GM19023 (cell line): ENCODE data around the gene PNRC2.
A peak's percentile ranks its signal among the peaks of the same experiment; 100 is the strongest.
"Not testable (repeated sequence)": the region's sequence is repeated elsewhere in the genome, so short reads cannot be mapped to it uniquely, and the experiment has no call there.

Experiments
- ATAC-seq: cut with Tn5 transposase; IDR thresholded peaks from one replicate; pipeline ENCODE4 v1.9.1; 2021; ENCODE audit warnings: mild to moderate bottlenecking, moderate library complexity; ENCODE audit not compliant: unreplicated experiment

The PNRC2 gene

GRCh38 chr1:23947366-23947765, 12.3 kb upstream of the PNRC2 start:
- no peak for ATAC-seq

GRCh38 chr1:23953020-23953419, 6.6 kb upstream of the PNRC2 start:
- ATAC-seq = no peak

- no peak for ATAC-seq
These were observed 2.5 kb upstream of the PNRC2 start for GRCh38 chr1:23957096-23957495.

DNA sequence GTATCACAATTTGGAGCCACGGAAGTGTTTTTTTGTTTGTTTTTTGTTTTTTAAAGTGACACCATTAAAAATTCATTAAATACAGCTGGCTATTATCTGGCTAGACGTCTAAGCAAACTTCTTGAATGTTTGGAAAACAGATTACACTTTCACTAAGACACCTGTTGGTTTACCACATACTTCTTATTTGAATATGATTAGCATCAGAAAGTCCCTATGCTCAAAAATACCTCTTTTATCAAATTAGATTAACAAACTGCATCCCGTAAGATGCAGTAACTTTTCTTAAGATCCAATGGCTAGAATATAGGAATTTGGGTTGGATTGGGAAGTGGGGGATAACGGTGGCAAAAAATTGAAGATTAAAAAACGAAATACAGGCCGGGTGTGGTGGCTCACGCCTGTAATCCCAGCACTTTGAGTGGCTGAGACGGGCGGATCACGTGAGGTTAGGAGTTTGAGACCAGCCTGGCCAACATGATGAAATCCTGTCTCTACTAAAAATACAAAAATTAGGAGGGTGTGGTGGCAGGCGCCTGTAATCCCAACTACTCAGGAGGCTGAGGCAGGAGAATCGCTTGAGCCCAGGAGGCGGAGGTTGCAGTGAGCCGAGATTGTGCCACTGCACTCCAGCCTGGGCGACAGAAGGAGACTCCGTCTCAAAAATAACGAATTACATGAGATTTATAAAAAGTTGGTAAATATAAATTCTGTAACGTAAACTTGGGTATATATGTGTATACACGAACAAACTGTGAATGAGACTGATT, 1.4 kb upstream of the PNRC2 start:
- ATAC-seq = not testable (repeated sequence)

DNA sequence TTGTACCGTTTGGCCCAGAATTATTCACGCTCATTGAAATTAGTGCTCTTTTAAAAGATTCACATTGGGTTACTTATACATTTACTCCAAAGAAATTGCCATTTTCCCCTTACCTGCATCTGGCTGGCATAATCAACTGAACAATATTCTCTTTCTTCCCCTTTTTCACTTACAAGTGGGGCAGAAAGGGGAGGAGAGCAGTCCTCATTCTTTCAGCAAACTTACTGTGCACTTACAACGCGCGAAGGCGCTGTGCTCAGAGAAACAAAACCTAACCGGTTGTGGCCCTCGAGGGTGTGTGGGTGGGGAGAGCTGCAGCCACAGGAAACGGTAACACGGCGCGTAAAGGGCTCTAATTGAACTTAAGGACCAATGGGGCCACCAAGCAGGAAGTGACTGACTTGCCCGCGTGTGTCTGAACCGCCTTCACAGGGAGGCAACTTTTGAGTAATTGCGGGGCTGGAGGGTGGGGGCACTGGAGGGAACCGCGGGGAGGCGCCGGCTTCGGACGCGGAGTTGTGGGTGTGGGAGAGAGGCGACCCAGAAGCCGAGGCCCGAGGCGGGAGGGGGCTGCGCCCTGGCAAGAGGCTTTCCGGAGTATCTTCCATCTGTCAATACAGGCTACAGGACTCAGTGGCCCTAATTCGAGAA, 693 bp upstream of the PNRC2 start:
- ATAC-seq = peak; percentile 64

DNA sequence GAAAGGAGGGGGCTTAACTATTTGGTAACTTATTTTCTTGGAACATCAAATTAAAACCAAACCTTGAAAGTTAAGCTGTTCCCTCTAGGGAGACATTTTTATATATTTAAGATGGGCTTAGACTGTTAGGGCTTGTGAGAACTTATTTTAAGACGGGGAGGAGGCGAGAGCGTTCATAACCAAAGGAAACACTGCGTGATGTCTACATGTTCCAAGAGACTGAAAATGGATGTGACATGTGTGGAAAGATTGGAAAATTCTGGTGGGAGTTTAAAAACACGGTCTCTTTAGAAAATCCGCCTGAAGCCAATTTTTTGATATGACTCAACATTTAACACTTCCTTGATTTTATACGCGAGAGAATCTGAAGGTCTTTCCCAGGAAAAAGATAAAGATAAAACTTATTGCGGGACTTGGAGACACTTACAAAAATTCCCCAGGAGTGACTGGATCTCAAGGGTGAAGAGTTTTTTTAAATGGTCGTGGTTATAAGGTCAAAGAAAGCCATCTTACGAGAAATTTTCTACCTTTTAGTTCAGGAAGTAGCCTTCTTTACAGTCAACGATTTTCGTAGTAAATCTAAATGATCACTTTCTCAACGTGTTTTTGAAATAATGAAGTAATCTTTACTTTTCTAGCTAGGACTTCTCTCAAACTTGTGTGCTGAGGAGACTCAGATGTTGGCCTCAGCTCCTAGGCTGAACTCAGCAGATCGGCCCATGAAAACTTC, 828 bp downstream of the PNRC2 start:
- no peak for ATAC-seq

DNA sequence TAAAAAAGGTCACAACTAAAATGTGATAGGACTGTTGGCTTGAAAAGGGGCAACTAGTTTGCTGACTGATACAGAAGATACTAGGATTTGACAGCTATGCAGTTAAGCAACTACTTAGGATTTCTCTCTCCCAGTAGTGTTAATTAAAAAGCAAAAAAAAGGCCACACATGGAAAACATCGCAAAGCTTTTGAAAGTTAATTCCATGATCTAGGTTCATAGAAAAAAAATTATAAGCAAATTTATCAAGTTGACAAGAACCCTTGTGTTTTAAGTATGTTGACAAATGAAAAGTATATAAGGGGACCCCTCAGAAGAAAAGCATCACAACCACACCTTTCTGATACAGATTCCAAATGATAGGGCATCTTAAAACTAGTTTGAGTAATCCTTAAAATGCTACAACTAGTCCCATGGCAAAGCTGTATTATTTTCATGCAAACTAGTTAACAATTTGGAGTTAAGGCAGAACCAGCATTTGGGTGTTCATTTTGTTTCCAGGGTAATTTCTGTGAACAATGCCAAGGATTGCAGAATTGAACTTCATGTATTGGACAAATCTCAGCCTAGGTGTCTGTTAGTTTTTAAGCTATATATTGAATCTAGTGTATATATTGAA, 4.1 kb downstream of the PNRC2 start:
- no peak for ATAC-seq

GRCh38 chr1:23964235-23964668, 4.6 kb downstream of the PNRC2 start:
- ATAC-seq = no peak

- ATAC-seq = no peak
These were observed 5.4 kb downstream of the PNRC2 start for GRCh38 chr1:23964790-23965740.

DNA sequence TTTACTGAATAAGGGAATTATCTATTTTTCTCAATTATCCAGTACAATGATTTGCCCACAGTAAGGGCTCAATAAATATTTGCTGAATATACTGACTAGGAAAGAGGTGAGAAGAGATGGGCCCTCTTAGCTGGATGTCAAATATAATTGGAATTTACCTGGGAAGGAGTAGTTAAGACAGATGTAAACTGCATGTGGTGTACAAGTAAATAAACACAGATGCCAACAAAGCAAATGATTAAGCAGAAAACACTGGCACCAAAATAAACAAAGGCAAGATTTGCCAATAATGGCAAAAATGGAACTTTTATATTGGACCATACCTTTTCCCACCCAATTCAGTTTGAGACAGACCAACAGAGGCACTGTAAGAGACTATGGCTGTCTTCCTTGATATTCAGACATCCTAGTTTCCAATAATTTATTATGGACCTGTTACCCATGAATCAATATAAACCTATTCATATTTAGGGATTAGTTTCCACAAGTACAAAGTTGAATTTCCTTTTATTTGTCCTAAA, 7.4 kb downstream of the PNRC2 start:
- no peak for ATAC-seq

DNA sequence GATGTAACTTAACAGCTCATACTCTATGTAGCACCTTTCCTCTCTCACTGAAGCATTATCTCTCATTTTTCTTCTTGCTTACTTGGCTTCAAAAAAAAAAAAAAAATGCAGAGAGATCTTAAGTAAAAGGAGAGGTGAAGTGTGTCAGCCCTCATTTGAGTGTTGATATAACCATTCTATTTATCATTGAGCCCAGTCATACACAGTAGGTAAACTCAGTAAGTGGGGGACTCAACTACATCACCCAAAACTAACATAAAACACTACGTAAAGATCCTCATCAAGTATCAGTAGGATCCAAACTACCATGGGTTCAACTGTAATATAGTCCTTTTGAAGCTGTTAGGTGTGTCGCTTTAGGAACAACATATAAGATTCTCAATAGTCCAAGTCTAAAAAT, 8.2 kb downstream of the PNRC2 start:
- ATAC-seq = no peak

DNA sequence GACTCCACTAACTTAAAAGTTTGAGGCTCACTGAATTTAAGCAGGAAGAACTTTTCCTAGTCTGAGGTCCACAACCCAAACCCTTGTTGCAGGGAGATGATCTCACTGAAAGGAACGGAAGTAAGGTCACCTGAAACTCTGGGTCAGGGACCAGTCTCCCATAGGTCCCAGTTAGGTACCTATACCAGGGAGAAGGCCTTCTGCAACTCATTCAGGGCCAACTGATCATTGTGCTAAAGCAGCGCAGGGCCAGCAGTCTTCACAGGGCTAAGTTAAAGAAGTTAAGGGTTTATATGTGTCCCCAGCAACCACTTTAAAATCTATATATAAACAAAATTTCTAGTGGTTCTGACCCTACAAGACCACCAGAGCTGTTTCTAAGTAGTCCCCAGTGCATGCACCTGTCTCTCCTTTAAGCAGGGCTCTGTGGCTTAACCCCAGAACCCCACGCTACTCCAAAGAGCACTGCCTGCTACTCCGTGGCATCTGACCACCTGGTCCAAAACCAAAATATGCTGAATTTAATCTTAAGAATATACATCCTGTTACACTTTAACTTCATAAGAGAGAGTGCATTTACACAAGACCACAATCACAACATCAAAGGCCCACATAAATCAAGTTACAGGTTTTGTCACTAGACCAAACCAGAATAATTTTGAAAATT, 17.7 kb downstream of the PNRC2 start:
- no peak for ATAC-seq

DNA sequence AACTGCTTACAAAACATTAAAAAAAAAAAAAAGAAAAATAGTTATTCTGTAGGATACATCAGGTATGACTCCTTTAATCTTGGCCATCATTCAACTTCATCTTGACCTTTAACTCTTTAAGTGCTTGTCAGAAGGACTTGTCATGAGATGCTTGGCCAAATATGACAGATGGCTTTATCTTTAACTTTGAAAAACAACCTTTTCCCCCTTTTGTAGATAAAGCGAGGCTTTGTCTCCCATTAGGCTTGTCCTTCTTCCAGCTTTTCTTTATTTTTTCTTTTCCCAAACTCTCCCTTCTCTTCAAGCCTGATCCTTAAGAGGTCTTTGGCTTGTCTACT, 18.2 kb downstream of the PNRC2 start:
- no peak for ATAC-seq

- no peak for ATAC-seq
These were observed 19.2 kb downstream of the PNRC2 start for GRCh38 chr1:23978805-23979204.

- ATAC-seq = no peak
These were observed 19.8 kb downstream of the PNRC2 start for GRCh38 chr1:23979387-23979880.

GRCh38 chr1:23979881-23980727, 20.5 kb downstream of the PNRC2 start, which contains the start of gene SRSF10:
SRSF10 (minus strand) TSS chr1:23980327; CDS start chr1:23980255, 72 bp downstream.
- peak; percentile 95 for ATAC-seq

DNA sequence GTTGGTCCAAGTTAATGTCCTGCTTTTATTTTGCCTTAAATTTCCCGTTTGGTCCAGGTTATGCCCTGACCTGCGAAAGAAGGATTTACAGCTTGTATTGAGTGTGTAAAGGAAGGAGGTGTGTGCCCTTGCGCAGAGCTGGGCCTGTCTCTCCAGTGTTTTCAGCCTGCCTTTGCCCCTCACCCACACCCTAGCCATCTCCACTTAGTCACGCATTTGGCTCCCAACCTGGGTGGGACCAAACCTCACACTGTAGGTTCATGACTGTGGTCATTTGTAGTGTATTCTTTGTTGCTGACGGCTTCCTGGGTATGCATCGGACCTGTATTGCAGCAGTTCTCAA, 21.1 kb downstream of the PNRC2 start:
- ATAC-seq = no peak

DNA sequence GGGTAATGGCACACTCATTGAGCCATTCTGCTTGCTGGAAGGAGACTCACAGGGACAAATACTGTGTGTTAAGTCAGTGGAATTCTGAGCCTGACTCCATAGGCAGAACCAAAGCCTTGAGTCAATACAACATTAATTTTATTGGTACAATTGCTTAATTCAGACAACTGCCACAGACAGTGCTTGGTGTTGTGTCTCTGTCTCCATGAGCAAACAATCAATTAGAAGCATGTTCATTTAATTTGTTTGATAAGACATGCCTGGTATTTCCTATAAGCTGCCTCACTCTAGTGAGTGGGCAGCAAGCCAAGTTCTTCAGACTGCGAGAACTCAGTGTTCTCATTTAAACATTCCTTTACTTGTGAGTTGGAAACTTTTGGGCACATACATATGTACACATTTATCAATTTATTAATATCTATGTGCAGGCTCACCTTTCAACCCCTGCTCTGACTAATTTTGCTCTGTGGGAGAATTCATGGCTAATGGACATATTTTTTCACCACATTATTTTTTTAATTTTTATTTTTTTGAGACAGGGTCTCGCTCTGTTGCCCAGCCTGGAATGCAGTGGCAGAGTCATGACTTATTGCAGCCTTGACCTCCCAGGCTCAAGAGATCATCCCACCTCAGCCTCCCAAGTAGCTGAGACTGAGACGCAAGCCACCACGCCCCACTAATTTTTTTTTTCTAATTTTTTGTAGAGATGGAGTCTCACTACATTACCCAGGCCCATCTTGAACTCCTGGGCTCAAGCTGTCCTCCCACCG, 25.0 kb downstream of the PNRC2 start:
- ATAC-seq = no peak
